ENCODE data around the gene KHNYN. TPM values are rescaled to one million over a fixed set of nuclear protein-coding genes. Genes with fewer than 3 reads are reported as not detected.
"Not testable (repeated sequence)": the region's sequence is repeated elsewhere in the genome, so short reads cannot be mapped to it uniquely, and the experiment has no call there.

KHNYN gene
- polyA plus RNA-seq, 1 donor, result 37.8 TPM

- not testable (repeated sequence) for DNase-seq
Observed at GRCh38 chr14:24479999-24480398, 50.2 kb downstream of the KHNYN start.

- no peak for DNase-seq
Observed at GRCh38 chr14:24481622-24482324, 52.0 kb downstream of the KHNYN start.

GRCh38 chr14:24482699-24483303 is 53.0 kb downstream of the KHNYN start:
- DNase-seq, result not testable (repeated sequence)

GRCh38 chr14:24483604-24484252 is 54.0 kb downstream of the KHNYN start:
- DNase-seq, result no peak

Other genes starting within 250 kb of the KHNYN start
- gene IPO4, start 241.1 kb upstream of the KHNYN start, polyA plus RNA-seq (ENCODE audit: insufficient read length), result 33.5 TPM
- gene TM9SF1, start 234.5 kb upstream of the KHNYN start, polyA plus RNA-seq (ENCODE audit: insufficient read length), result 18.6 TPM
- 4.5 TPM for gene TSSK4, start 224.3 kb upstream of the KHNYN start, polyA plus RNA-seq (ENCODE audit: insufficient read length)
- gene CHMP4A, start 216.5 kb upstream of the KHNYN start, polyA plus RNA-seq (ENCODE audit: insufficient read length), result 37.6 TPM
- gene MDP1, start 213.9 kb upstream of the KHNYN start, polyA plus RNA-seq (ENCODE audit: insufficient read length), result 9.3 TPM
- 176 TPM for gene NEDD8, start 197.6 kb upstream of the KHNYN start, polyA plus RNA-seq (ENCODE audit: insufficient read length)
- 45.8 TPM for gene GMPR2, start 197.0 kb upstream of the KHNYN start, polyA plus RNA-seq (ENCODE audit: insufficient read length)
- 39.0 TPM for gene TINF2, start 187.3 kb upstream of the KHNYN start, polyA plus RNA-seq (ENCODE audit: insufficient read length)
- gene TGM1, start 166.8 kb upstream of the KHNYN start, polyA plus RNA-seq (ENCODE audit: insufficient read length), result 2.1 TPM
- 15.0 TPM for gene RABGGTA, start 158.4 kb upstream of the KHNYN start, polyA plus RNA-seq (ENCODE audit: insufficient read length)
- gene DHRS1, start 130.2 kb upstream of the KHNYN start, polyA plus RNA-seq (ENCODE audit: insufficient read length), result 14.7 TPM
- gene NOP9, start 130.1 kb upstream of the KHNYN start, polyA plus RNA-seq (ENCODE audit: insufficient read length), result 22.6 TPM
- gene CIDEB, start 122.0 kb upstream of the KHNYN start, polyA plus RNA-seq (ENCODE audit: insufficient read length), result 10.3 TPM
- 4.1 TPM for gene LTB4R2, start 119.8 kb upstream of the KHNYN start, polyA plus RNA-seq (ENCODE audit: insufficient read length)
- 3.5 TPM for gene LTB4R, start 118.5 kb upstream of the KHNYN start, polyA plus RNA-seq (ENCODE audit: insufficient read length)
- gene ADCY4, start 94.9 kb upstream of the KHNYN start, polyA plus RNA-seq (ENCODE audit: insufficient read length), result 17.0 TPM
- 2.1 TPM for gene RIPK3, start 90.0 kb upstream of the KHNYN start, polyA plus RNA-seq (ENCODE audit: insufficient read length)
- 34.8 TPM for gene NFATC4, start 61.8 kb upstream of the KHNYN start, polyA plus RNA-seq (ENCODE audit: insufficient read length)
- 25.1 TPM for gene NYNRIN, start 31.0 kb upstream of the KHNYN start, polyA plus RNA-seq (ENCODE audit: insufficient read length)
- gene CBLN3, start 286 bp upstream of the KHNYN start, polyA plus RNA-seq (ENCODE audit: insufficient read length), result 2.6 TPM
- gene SDR39U1, start 12.8 kb downstream of the KHNYN start, polyA plus RNA-seq (ENCODE audit: insufficient read length), result 62.9 TPM
- gene CMA1, start 78.3 kb downstream of the KHNYN start, polyA plus RNA-seq (ENCODE audit: insufficient read length), result not detected
- gene CTSG, start 146.3 kb downstream of the KHNYN start, polyA plus RNA-seq (ENCODE audit: insufficient read length), result 1.6 TPM
- 0.30 TPM for gene GZMH, start 179.7 kb downstream of the KHNYN start, polyA plus RNA-seq (ENCODE audit: insufficient read length)
- gene GZMB, start 204.2 kb downstream of the KHNYN start, polyA plus RNA-seq (ENCODE audit: insufficient read length), result not detected